Mesenchymal stem cell (in vitro differentiated cells and primary cell): ENCODE measurements around the gene DYNLT1. TPM values are rescaled to one million over a fixed set of nuclear protein-coding genes. Genes with fewer than 3 reads are reported as not detected.
A peak's percentile ranks its signal among the peaks of the same experiment; 100 is the strongest.

Experiments
- DNase-seq: peaks from one replicate; pipeline ENCODE4 v3.0.0-alpha.2; 2013
- H2AFZ ChIP-seq: one replicate; pipeline ENCODE4 v1.6.1; 2013; ENCODE audit warnings: low read depth, mild to moderate bottlenecking, control low read depth, inconsistent platforms, low read length, moderate library complexity
- H2AK5ac ChIP-seq: 2 replicates; pipeline ENCODE4 v1.6.1; 2013; ENCODE audit warnings: low read length, moderate library complexity, mild to moderate bottlenecking, inconsistent platforms; ENCODE audit not compliant: severe bottlenecking
- H2BK120ac ChIP-seq: one replicate; pipeline ENCODE4 v1.6.1; 2013; ENCODE audit warnings: low read depth, mild to moderate bottlenecking, inconsistent platforms, low read length, moderate library complexity
- H2BK12ac ChIP-seq, 2 experiments: one replicate each; pipeline ENCODE4 v1.6.1; 2013; ENCODE audit warnings: inconsistent platforms in 2 of 2, low read length in 2 of 2, mild to moderate bottlenecking in 2 of 2, moderate library complexity in 2 of 2, control low read depth in 1 of 2
- H2BK15ac ChIP-seq: one replicate; pipeline ENCODE4 v1.6.1; 2013; ENCODE audit warnings: mild to moderate bottlenecking, low read depth, inconsistent platforms; ENCODE audit not compliant: poor library complexity, severe bottlenecking
- H2BK5ac ChIP-seq: 2 replicates; pipeline ENCODE4 v1.6.1; 2013; ENCODE audit warnings: low read depth, mild to moderate bottlenecking, low read length, control low read depth, inconsistent platforms; ENCODE audit not compliant: poor library complexity, severe bottlenecking
- H3K14ac ChIP-seq, 2 experiments: one replicate each; pipeline ENCODE4 v1.6.1; 2013; ENCODE audit warnings: inconsistent platforms in 2 of 2, low read length in 2 of 2, control low read depth in 1 of 2, mild to moderate bottlenecking in 1 of 2, moderate library complexity in 1 of 2
- H3K18ac ChIP-seq, 2 experiments: one replicate each; pipeline ENCODE4 v1.6.1; 2013; ENCODE audit warnings: inconsistent platforms in 2 of 2, low read length in 2 of 2, control low read depth in 1 of 2, low read depth in 1 of 2, mild to moderate bottlenecking in 1 of 2
- H3K23ac ChIP-seq, 2 experiments: one replicate each; pipeline ENCODE4 v1.6.1; 2013; ENCODE audit warnings: inconsistent platforms in 2 of 2, low read length in 2 of 2, mild to moderate bottlenecking in 2 of 2, moderate library complexity in 2 of 2, control low read depth in 1 of 2
- H3K27ac ChIP-seq: 2 replicates; pipeline ENCODE4 v1.5.1; 2013; ENCODE audit warnings: mild to moderate bottlenecking, moderate library complexity, low read length, control low read depth, inconsistent platforms; ENCODE audit not compliant: poor library complexity, severe bottlenecking
- H3K27me3 ChIP-seq, 2 experiments: 2 replicates each; pipeline versions ENCODE4 v1.6.1 to v1.7.0; 2013; ENCODE audit warnings: low read length in 2 of 2, mild to moderate bottlenecking in 2 of 2, moderate library complexity in 2 of 2, control low read depth in 1 of 2, inconsistent platforms in 1 of 2; ENCODE audit not compliant: control insufficient read depth in 1 of 2, insufficient read depth in 1 of 2
- H3K36me3 ChIP-seq, 2 experiments: 2 replicates each; pipeline versions ENCODE4 v1.6.1 to v1.7.0; 2013; ENCODE audit warnings: low read length in 2 of 2, control low read depth in 1 of 2, inconsistent platforms in 1 of 2, low read depth in 1 of 2, mild to moderate bottlenecking in 1 of 2; ENCODE audit not compliant: insufficient read depth in 2 of 2, control insufficient read depth in 1 of 2
- H3K4ac ChIP-seq, 2 experiments: one replicate each; pipeline ENCODE4 v1.6.1; 2013; ENCODE audit warnings: inconsistent platforms in 2 of 2, low read length in 2 of 2, mild to moderate bottlenecking in 2 of 2, moderate library complexity in 2 of 2, control low read depth in 1 of 2, low read depth in 1 of 2
- H3K4me1 ChIP-seq: 2 replicates; pipeline ENCODE4 v1.6.1; 2013; ENCODE audit warnings: low read depth, low read length, control low read depth; ENCODE audit not compliant: control insufficient read depth, insufficient read depth
- H3K4me2 ChIP-seq: 2 replicates; pipeline ENCODE4 v1.6.1; 2013; ENCODE audit warnings: low read length, mild to moderate bottlenecking, inconsistent platforms; ENCODE audit not compliant: poor library complexity, severe bottlenecking
- H3K4me3 ChIP-seq, 2 experiments: 2 replicates each; pipeline versions ENCODE4 v1.5.1 to v1.7.0; 2013; ENCODE audit warnings: low read length in 2 of 2, mild to moderate bottlenecking in 2 of 2, control low read depth in 1 of 2, low read depth in 1 of 2; ENCODE audit not compliant: insufficient read depth in 1 of 2
- H3K79me1 ChIP-seq: replicated peaks from 2 replicates; pipeline ENCODE4 v1.6.1; 2013; ENCODE audit warnings: mild to moderate bottlenecking, control low read depth, low read length, inconsistent platforms; ENCODE audit not compliant: poor library complexity, severe bottlenecking
- H3K9ac ChIP-seq: 2 replicates; pipeline ENCODE4 v1.7.0; 2013; ENCODE audit warnings: mild to moderate bottlenecking, low read length, moderate library complexity
- H3K9me3 ChIP-seq: 2 replicates; pipeline ENCODE4 v1.7.0; 2013; ENCODE audit warnings: mild to moderate bottlenecking, low read length; ENCODE audit not compliant: control insufficient read depth
- H4K8ac ChIP-seq: one replicate; pipeline ENCODE4 v1.6.1; 2013; ENCODE audit warnings: inconsistent platforms, mild to moderate bottlenecking, low read length, moderate library complexity
- H4K91ac ChIP-seq: one replicate; pipeline ENCODE4 v1.6.1; 2013; ENCODE audit warnings: mild to moderate bottlenecking, low read length, inconsistent platforms
- WGBS: methylation state at CpG from one replicate; pipeline ENCODE4 v1.1.7; 2013; ENCODE audit warnings: mixed read lengths; 5-methylcytosine and 5-hydroxymethylcytosine counted together
- polyA plus RNA-seq, 2 experiments: library from polyadenylated mRNA; stranded (reverse); fragments of 200-250 nt; gene quantifications; one replicate each; pipeline ENCODE4 v1.2.3, GENCODE V29; 2013

The DYNLT1 gene
- polyA plus RNA-seq (2013, experiment 1 of 2) = 187 TPM
- polyA plus RNA-seq (2013, experiment 2 of 2) = 199 TPM

- Histone ChIP-seq H2BK15ac (peak within 1 kb of the TSS; percentile 99), H3K4me1 (peaks cover 11% of the 10 kb centered on the region), H3K9ac (peak within 1 kb of the TSS; percentile 99), H3K9me3 (no peaks in the 10 kb centered on the region), H2AK5ac (no peak within 1 kb of the TSS), H3K27me3 (no peaks in the 10 kb centered on the region), H2BK5ac (peak within 1 kb of the TSS; percentile 76), H3K23ac (peak within 1 kb of the TSS in 1 of 2 experiments; percentile 91), H4K8ac (peak within 1 kb of the TSS; percentile 90), H2BK12ac (peak within 1 kb of the TSS; percentile 61 to 89), H2AFZ (peak within 1 kb of the TSS; percentile 72), H3K4me3 (peak within 1 kb of the TSS; percentile 88 to 99), H3K14ac (peak within 1 kb of the TSS in 1 of 2 experiments; percentile 96), H3K4me2 (peak within 1 kb of the TSS; percentile 75), H3K36me3 (peaks cover 0 to 15% of the 10 kb centered on the region in 2 experiments), H3K4ac (peak within 1 kb of the TSS; percentile 94 to 99), H3K18ac (peak within 1 kb of the TSS; percentile 97 to 98), H3K27ac (peak within 1 kb of the TSS; percentile 68), H4K91ac (peak within 1 kb of the TSS; percentile 97), H2BK120ac (peak within 1 kb of the TSS; percentile 85), H3K79me1 (peaks cover 2% of the 10 kb centered on the region)
- WGBS = under 1% methylated on average over 65 of the region's 81 CpGs
- DNase-seq = peak; percentile 94
These were observed at the start of gene DYNLT1 for GRCh38 chr6:158644231-158645063. TSS of gene DYNLT1 (minus strand) at chr6:158644743. CDS start at chr6:158644708, 35 bp downstream.

DNA sequence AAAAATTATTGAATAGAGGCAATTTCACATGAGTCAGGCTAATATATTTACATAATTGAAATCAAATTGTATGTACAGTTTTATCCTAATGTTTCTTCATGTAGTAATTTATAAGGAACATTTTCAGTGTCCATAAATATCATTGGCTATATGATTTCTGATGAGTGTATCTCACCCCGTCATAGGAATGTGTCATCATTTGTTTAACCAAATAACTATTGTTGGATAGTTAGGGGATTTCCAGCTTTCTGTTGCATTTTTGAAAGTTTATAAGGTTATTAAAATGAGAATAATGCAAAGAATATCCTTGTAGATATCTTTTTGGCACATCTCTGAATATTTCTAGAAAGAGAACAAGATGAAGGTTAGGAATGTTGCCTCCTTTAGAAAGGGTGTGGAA lies 44.3 kb upstream of the DYNLT1 start:
- Histone ChIP-seq H3K27ac (no peak overlapping the region), H3K79me1 (no peaks in the 10 kb centered on the region), H2BK15ac (no peak overlapping the region), H2BK12ac (no peak overlapping the region), H4K91ac (no peak overlapping the region), H3K18ac (no peak overlapping the region), H3K4me2 (no peak overlapping the region), H4K8ac (no peak overlapping the region), H3K14ac (no peak overlapping the region), H2BK5ac (no peak overlapping the region), H2AK5ac (no peak overlapping the region), H3K9ac (no peak overlapping the region), H3K36me3 (no peaks in the 10 kb centered on the region), H2BK120ac (no peak overlapping the region), H3K9me3 (no peaks in the 10 kb centered on the region), H3K4me3 (no peak overlapping the region), H2AFZ (no peak overlapping the region), H3K4ac (no peak overlapping the region), H3K4me1 (peaks cover 2% of the 10 kb centered on the region), H3K27me3 (no peaks in the 10 kb centered on the region), H3K23ac (no peak overlapping the region)
- no peak for DNase-seq
- WGBS = no CpG with 5 or more reads among the region's 1 CpG

- H3K4me1 ChIP-seq = peaks cover 2% of the 10 kb centered on the region
- H3K14ac ChIP-seq = no peak overlapping the region
- no peak overlapping the region for H2BK15ac ChIP-seq
- no peak overlapping the region for H2BK12ac ChIP-seq
- no peak overlapping the region for H2BK5ac ChIP-seq
- no peak overlapping the region for H3K9ac ChIP-seq
- no peak overlapping the region for H3K27ac ChIP-seq
- H3K18ac ChIP-seq = no peak overlapping the region
- H3K36me3 ChIP-seq = no peaks in the 10 kb centered on the region
- no peak overlapping the region for H3K4ac ChIP-seq
- no peak overlapping the region for H4K91ac ChIP-seq
- H4K8ac ChIP-seq = peak overlapping the region; percentile 23
- H3K23ac ChIP-seq = no peak overlapping the region
- H3K4me2 ChIP-seq = no peak overlapping the region
- H2AFZ ChIP-seq = no peak overlapping the region
- H2BK120ac ChIP-seq = no peak overlapping the region
- H3K4me3 ChIP-seq = no peak overlapping the region
- no peak for DNase-seq
- WGBS = 95% methylated on average over 3 of the region's 4 CpGs
- H3K79me1 ChIP-seq = no peaks in the 10 kb centered on the region
- H2AK5ac ChIP-seq = no peak overlapping the region
- no peaks in the 10 kb centered on the region for H3K27me3 ChIP-seq
- H3K9me3 ChIP-seq = no peaks in the 10 kb centered on the region
These were observed 43.0 kb upstream of the DYNLT1 start for GRCh38 chr6:158687506-158687905.

DNA sequence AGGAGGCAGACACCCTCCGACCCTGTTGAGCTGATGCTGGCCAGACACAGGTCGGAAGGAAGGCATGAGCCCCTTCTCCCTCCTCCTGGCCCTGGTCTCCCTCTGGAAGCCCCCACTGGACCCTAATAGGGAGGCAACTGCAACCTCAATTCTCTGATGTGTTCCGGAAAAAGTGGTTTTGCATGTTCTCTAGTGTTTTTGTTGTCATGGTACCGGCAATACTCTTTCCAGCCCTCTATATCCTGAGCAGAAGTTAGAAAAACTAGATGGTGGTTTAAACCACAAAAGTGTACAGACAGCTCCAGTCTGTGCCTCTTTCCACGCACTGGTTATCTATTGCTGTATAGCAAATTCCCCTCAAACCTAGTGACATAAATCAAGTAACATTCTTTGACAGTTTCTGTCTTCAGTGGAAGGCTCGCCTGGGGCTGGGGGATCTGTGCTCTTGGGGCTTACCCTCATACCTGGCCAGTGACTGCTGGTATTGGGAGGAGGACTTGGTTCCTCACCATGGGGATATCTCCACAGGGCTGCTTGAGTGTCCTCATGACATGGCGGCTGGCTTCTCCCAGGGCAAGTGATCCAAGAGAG lies 42.3 kb upstream of the DYNLT1 start:
- Histone ChIP-seq H2AK5ac (no peak overlapping the region), H3K27ac (no peak overlapping the region), H3K36me3 (no peaks in the 10 kb centered on the region), H2BK5ac (no peak overlapping the region), H3K4me3 (no peak overlapping the region), H3K18ac (peak overlapping the region in 1 of 2 experiments; percentile 1), H3K79me1 (no peaks in the 10 kb centered on the region), H3K4ac (no peak overlapping the region), H3K9ac (no peak overlapping the region), H3K27me3 (no peaks in the 10 kb centered on the region), H3K14ac (no peak overlapping the region), H3K23ac (no peak overlapping the region), H3K4me2 (no peak overlapping the region), H2BK12ac (no peak overlapping the region), H4K91ac (no peak overlapping the region), H3K9me3 (no peaks in the 10 kb centered on the region), H3K4me1 (peaks cover 2% of the 10 kb centered on the region), H2AFZ (no peak overlapping the region), H2BK15ac (no peak overlapping the region), H4K8ac (peak overlapping the region; percentile 64), H2BK120ac (no peak overlapping the region)
- peak; percentile 13 for DNase-seq
- 86% methylated on average over 5 of the region's 7 CpGs for WGBS
